Endodermal cell (in vitro differentiated cells): ENCODE data around the gene NPEPL1. TPM values are rescaled to one million over a fixed set of nuclear protein-coding genes. Genes with fewer than 3 reads are reported as not detected.
"Not testable (repeated sequence)": the region's sequence is repeated elsewhere in the genome, so short reads cannot be mapped to it uniquely, and the experiment has no call there.

Experiments used
- DNase-seq: peaks from one replicate; pipeline ENCODE4 v3.0.0-alpha.2; 2017
- H3K27ac ChIP-seq: 2 replicates; pipeline ENCODE4 v1.5.1; 2013; ENCODE audit warnings: mild to moderate bottlenecking, low read depth, low read length, moderate library complexity
- H3K27me3 ChIP-seq: 2 replicates; pipeline ENCODE4 v1.6.1; 2013; ENCODE audit warnings: mild to moderate bottlenecking, low read length, moderate library complexity; ENCODE audit not compliant: insufficient read depth, control insufficient read depth, poor library complexity, severe bottlenecking
- H3K36me3 ChIP-seq: 2 replicates; pipeline ENCODE4 v1.7.0; 2013; ENCODE audit warnings: mild to moderate bottlenecking, low read length, moderate library complexity; ENCODE audit not compliant: control insufficient read depth, insufficient read depth
- H3K4me1 ChIP-seq: one replicate; pipeline ENCODE4 v1.7.0; 2013; ENCODE audit warnings: low read length; ENCODE audit not compliant: control insufficient read depth, insufficient read depth
- H3K4me3 ChIP-seq: 2 replicates; pipeline ENCODE4 v1.5.1; 2013; ENCODE audit warnings: mild to moderate bottlenecking, low read length, moderate library complexity
- H3K9ac ChIP-seq: 2 replicates; pipeline ENCODE4 v1.6.1; 2013; ENCODE audit warnings: mild to moderate bottlenecking, low read length, moderate library complexity; ENCODE audit not compliant: poor library complexity, severe bottlenecking; ENCODE audit errors: extremely low read depth
- H3K9me3 ChIP-seq: 2 replicates; pipeline ENCODE4 v1.6.1; 2013; ENCODE audit warnings: mild to moderate bottlenecking, low read length, moderate library complexity; ENCODE audit not compliant: control insufficient read depth
- H3K27ac Mint-ChIP-seq: 2 replicates; pipeline ENCODE4 v1.8.0; 2020; ENCODE audit warnings: mixed read lengths
- H3K27me3 Mint-ChIP-seq: 2 replicates; pipeline ENCODE4 v1.8.0; 2021; ENCODE audit warnings: mild to moderate bottlenecking, mixed read lengths; ENCODE audit not compliant: insufficient read depth
- H3K36me3 Mint-ChIP-seq: 2 replicates; pipeline ENCODE4 v1.8.0; 2020; ENCODE audit warnings: low read depth, mixed read lengths
- H3K4me1 Mint-ChIP-seq: 2 replicates; pipeline ENCODE4 v1.8.0; 2020; ENCODE audit warnings: mixed read lengths
- H3K4me3 Mint-ChIP-seq: 2 replicates; pipeline ENCODE4 v1.8.0; 2020; ENCODE audit warnings: mild to moderate bottlenecking, moderate library complexity, mixed read lengths
- H3K9me3 Mint-ChIP-seq: 2 replicates; pipeline ENCODE4 v1.8.0; 2020; ENCODE audit warnings: mild to moderate bottlenecking, mixed read lengths
- CTCF ChIP-seq: fragments of 200-600 bp; sonication (generic); conservative IDR thresholded peaks from 2 replicates; pipeline ENCODE4 v1.5.0; 2021; ENCODE audit warnings: antibody characterized with exemption, mild to moderate bottlenecking
- WGBS, 2 experiments: methylation state at CpG; one replicate each; pipeline versions ENCODE4 v1.1.5 to v1.1.7; 2013; ENCODE audit warnings: missing lambda C conversion rate in 2 of 2, mixed read lengths in 1 of 2; ENCODE audit not compliant: insufficient coverage in 1 of 2, insufficient read length in 1 of 2; 5-methylcytosine and 5-hydroxymethylcytosine counted together
- total RNA-seq, 2 donors: library from RNA; stranded (reverse); fragmentation: NEBNext Ultra II Directional in 1 of 2; extraction: Animal tissue kit (Norgen Biotek cat#: 25700) in 1 of 2; gene quantifications; 2 replicates in 1 of 2; 3 replicates in 1 of 2; pipeline ENCODE4 v1.2.1, GENCODE V29; 2021

NPEPL1 gene
- total RNA-seq, 2 donors from 2014 or later = 52.9 to 72.8 TPM

- TF ChIP-seq CTCF = no peak
- no peaks in the 10 kb centered on the region for H3K27me3 ChIP-seq
- H3K9me3 ChIP-seq = no peaks in the 10 kb centered on the region
- DNase-seq = no peak
- peaks cover 12% of the 10 kb centered on the region for H3K9me3 Mint-ChIP-seq
- no peaks in the 10 kb centered on the region for H3K4me1 Mint-ChIP-seq
- no peaks in the 10 kb centered on the region for H3K36me3 ChIP-seq
- H3K9ac ChIP-seq = no peak overlapping the region
- no peak overlapping the region for H3K4me3 ChIP-seq
- peaks cover 7% of the 10 kb centered on the region for H3K27me3 Mint-ChIP-seq
- H3K27ac Mint-ChIP-seq = no peak overlapping the region
- no peaks in the 10 kb centered on the region for H3K4me1 ChIP-seq
- no peak overlapping the region for H3K27ac ChIP-seq
- H3K4me3 Mint-ChIP-seq = no peak overlapping the region
- 90 to 91% methylated on average over 10 to 22 of the region's 22 CpGs for WGBS, 2 experiments
- H3K36me3 Mint-ChIP-seq = no peaks in the 10 kb centered on the region
These were observed 29.6 kb downstream of the NPEPL1 start for GRCh38 chr20:58721951-58722778.

DNA sequence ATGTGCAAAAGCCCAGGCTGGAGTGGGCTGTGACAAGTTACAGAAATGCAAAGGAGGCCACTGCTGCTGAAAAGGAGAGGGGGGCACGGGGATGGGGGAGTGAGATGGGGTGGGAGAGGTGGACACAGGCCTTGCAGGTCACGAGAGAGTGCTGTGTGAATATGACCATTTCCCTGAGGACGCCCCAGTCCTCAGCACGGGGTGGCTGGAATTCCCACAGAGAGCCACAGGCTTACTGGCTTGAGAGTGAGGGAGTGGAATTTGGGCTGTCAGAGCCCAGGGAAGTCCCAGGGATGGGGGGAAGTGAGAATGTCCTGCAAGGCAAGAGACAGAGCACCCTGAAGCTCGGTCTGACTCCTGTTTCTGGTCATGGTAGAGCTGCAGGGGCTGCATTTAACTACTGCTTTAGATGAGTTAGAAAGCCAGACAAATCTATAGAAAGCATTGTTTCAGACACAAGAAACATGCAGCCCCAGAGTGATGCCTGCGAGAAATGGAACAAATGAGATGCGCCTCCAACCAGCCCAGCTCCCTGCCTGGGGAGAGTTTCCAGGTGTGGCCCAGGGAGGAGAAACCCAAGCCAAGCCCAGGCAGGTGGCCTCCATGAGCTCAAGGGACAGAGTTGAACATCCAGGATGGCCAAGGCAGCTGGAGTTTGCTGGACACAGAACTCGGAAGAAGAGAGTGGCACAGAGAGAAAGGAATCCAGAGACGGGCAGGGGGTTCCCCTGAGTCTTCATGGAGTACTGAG lies 30.5 kb downstream of the NPEPL1 start:
- H3K27me3 ChIP-seq = no peaks in the 10 kb centered on the region
- peaks cover 3% of the 10 kb centered on the region for H3K36me3 Mint-ChIP-seq
- H3K4me1 Mint-ChIP-seq = no peaks in the 10 kb centered on the region
- 85 to 89% methylated on average over 4 to 9 of the region's 9 CpGs for WGBS, 2 experiments
- H3K27ac Mint-ChIP-seq = no peak overlapping the region
- peaks cover 7% of the 10 kb centered on the region for H3K27me3 Mint-ChIP-seq
- no peak overlapping the region for H3K4me3 Mint-ChIP-seq
- peaks cover 4% of the 10 kb centered on the region for H3K9me3 ChIP-seq
- H3K9me3 Mint-ChIP-seq = peaks cover 20% of the 10 kb centered on the region
- no peak overlapping the region for H3K4me3 ChIP-seq
- no peaks in the 10 kb centered on the region for H3K4me1 ChIP-seq
- no peak for TF ChIP-seq CTCF
- no peaks in the 10 kb centered on the region for H3K36me3 ChIP-seq
- H3K9ac ChIP-seq = no peak overlapping the region
- DNase-seq = no peak
- H3K27ac ChIP-seq = no peak overlapping the region

- H3K27ac Mint-ChIP-seq = no peak overlapping the region
- H3K27me3 Mint-ChIP-seq = peaks cover 7% of the 10 kb centered on the region
- no peak for DNase-seq
These were observed 31.0 kb downstream of the NPEPL1 start for GRCh38 chr20:58723628-58723984.

DNA sequence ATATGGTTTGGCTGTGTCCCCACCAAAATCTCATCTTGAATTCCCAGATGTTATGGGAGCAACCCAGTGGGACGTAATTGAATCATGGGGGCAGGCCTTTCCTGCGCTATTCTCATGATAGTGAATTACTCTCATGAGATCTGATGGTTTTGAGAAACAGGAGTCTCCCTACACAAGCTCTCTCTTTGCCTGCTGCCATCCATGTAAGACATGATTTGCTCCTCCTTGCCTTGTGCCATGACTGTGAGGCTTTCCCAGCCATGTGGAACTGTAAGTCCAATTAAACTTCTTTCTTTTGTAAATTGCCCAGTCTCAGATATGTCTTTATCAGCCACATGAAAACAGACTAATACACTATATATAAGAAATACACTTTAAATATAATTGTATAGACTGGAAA lies 33.6 kb downstream of the NPEPL1 start:
- DNase-seq = not testable (repeated sequence)
- 70 to 83% methylated on average over 2 of the region's 2 CpGs for WGBS, 2 experiments
- peaks cover 23% of the 10 kb centered on the region for H3K9me3 Mint-ChIP-seq

More at GRCh38 chr20:58723628-58723984, 31.0 kb downstream of the NPEPL1 start:
- Histone ChIP-seq H3K4me3 (no peak overlapping the region), H3K4me1 (no peaks in the 10 kb centered on the region), H3K36me3 (no peaks in the 10 kb centered on the region), H3K27me3 (no peaks in the 10 kb centered on the region), H3K9ac (no peak overlapping the region), H3K9me3 (peaks cover 4% of the 10 kb centered on the region), H3K27ac (no peak overlapping the region)
- 89% methylated on average over 3 of the region's 3 CpGs; no CpG with 5 or more reads in 1 of the 2 experiments for WGBS, 2 experiments
- Mint-ChIP-seq H3K9me3 (peaks cover 23% of the 10 kb centered on the region), H3K4me1 (no peaks in the 10 kb centered on the region), H3K4me3 (no peak overlapping the region), H3K36me3 (peaks cover 3% of the 10 kb centered on the region)
- TF ChIP-seq CTCF = no peak

More for the DNA sequence above, 33.6 kb downstream of the NPEPL1 start:
- not testable (repeated sequence) for H3K9me3 ChIP-seq, H3K27me3 ChIP-seq, H3K27ac ChIP-seq, H3K36me3 Mint-ChIP-seq, H3K4me1 Mint-ChIP-seq, H3K4me3 ChIP-seq, H3K36me3 ChIP-seq, H3K27ac Mint-ChIP-seq, H3K4me1 ChIP-seq, H3K9ac ChIP-seq, H3K4me3 Mint-ChIP-seq, H3K27me3 Mint-ChIP-seq
